ENCODE results near the gene WSB1. TPM values are rescaled to one million over a fixed set of nuclear protein-coding genes. Genes with fewer than 3 reads are reported as not detected.

The WSB1 gene
- total and polyA plus RNA-seq, 10 of the 15 experiments (the other 5 are each of a cell fraction or from before 2014, with no cell fraction given), result 26.6 to 458 (median 101) TPM

DNA sequence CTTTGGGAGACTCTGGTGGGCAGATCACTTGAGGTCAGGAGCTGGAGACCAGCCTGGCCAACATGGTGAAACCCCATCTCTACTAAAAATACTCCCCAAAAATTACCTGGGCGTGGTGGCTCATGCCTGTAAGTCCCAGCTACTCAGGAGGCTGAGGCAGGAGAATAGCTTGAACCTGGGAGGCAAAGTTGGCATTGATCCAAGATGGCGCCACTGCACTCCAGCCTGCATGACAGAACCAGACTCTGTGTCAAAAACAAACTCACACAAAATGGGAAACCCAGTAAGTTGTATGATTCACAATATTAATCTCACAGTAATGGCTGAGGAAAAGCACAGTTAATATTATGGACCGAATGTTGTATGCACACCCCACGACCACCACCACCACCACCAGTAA, 24.3 kb downstream of the WSB1 start:
- TF ChIP-seq SRF (IDR thresholded peaks at IDR 0.05; ENCODE audit: low read depth in 2 of 2, low read length in 2 of 2) (no peak), HDAC6 (IDR thresholded peaks at IDR 0.05; ENCODE audit: unreplicated experiment) (no peak), GATAD2B (conservative IDR thresholded peaks at IDR 0.05; ENCODE audit: low read depth) (no peak), MTA3 (IDR thresholded peaks at IDR 0.05; ENCODE audit: borderline replicate concordance, low read length) (no peak), RELA (IDR thresholded peaks at IDR 0.05; ENCODE audit: borderline replicate concordance, partially characterized antibody) (no peak), FOXK2 (IDR thresholded peaks at IDR 0.05) (no peak), BHLHE40 (IDR thresholded peaks at IDR 0.05; ENCODE audit: borderline replicate concordance in 1 of 2, low read depth in 2 of 2, low read length in 1 of 2) (no peak), RUNX3 (IDR thresholded peaks at IDR 0.05; ENCODE audit: low read length) (no peak), SMAD1 (IDR thresholded peaks at IDR 0.05; ENCODE audit: low read depth, partially characterized antibody) (no peak), ASH2L (IDR thresholded peaks at IDR 0.05; ENCODE audit: borderline replicate concordance, low read depth) (no peak), SMARCA5 (IDR thresholded peaks at IDR 0.05) (no peak), SIX5 (IDR thresholded peaks at IDR 0.05; ENCODE audit: low read depth, low read length, severe bottlenecking) (no peak)
- TF ChIP-seq, protein P1, sequence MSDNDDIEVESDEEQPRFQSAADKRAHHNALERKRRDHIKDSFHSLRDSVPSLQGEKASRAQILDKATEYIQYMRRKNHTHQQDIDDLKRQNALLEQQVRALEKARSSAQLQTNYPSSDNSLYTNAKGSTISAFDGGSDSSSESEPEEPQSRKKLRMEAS (IDR thresholded peaks at IDR 0.05; ENCODE audit: low read depth, low read length), result no peak
- H3K4me3 ChIP-seq, result no peak overlapping the region
- 97% methylated on average over 4 of the region's 4 CpGs for WGBS (ENCODE audit: insufficient coverage, insufficient replicate concordance, low lambda C conversion rate, missing lambda C conversion rate)
- H3K27ac ChIP-seq (ENCODE audit: control insufficient read depth, insufficient read depth), result no peak overlapping the region
- peaks cover 4 to 18% of the 10 kb centered on the region in 2 experiments for H3K36me3 ChIP-seq (ENCODE audit: control insufficient read depth in 2 of 2, insufficient read depth in 2 of 2, low read length in 1 of 2)
- no peaks in the 10 kb centered on the region for H3K79me2 ChIP-seq (ENCODE audit: control insufficient read depth, insufficient read depth, low read length)
- ChIA-PET CTCF (interaction anchor here (1.0 to 1.8 kb wide), 2 partner anchors 23 to 81 kb away, joined by 3 to 7 read pairs; no protein-coding TSS in a partner anchor), SMC1A (ENCODE audit: uncharacterized antibody, unreplicated experiment) (interaction anchor here (1.2 kb wide), 2 partner anchors 23 to 82 kb away, joined by 3 to 4 read pairs; no protein-coding TSS in a partner anchor), RAD21 (ENCODE audit: unreplicated experiment) (interaction anchor here (1.1 kb wide), 2 partner anchors 23 to 77 kb away, joined by 3 read pairs; no protein-coding TSS in a partner anchor), POLR2A (interaction anchor here (1.2 kb wide), 1 partner anchor 10 kb away, joined by 3 read pairs; no protein-coding TSS in a partner anchor)
- ATAC-seq (no peak), DNase-seq (ENCODE audit: low read depth, low spot score) (no peak), FAIRE-seq (no peak)
- intact Hi-C loops (cut with micrococcal nuclease; ENCODE audit: unreplicated experiment) (no loop called here), in situ Hi-C loops (cut with MboI) (no loop called here)
- no peaks in the 10 kb centered on the region for H3K4me1 ChIP-seq (ENCODE audit: control insufficient read depth, insufficient read depth, low read length)
- H3K27me3 ChIP-seq (replicated peaks in 1 of 2; ENCODE audit: control insufficient read depth in 2 of 2, insufficient read depth in 2 of 2, low read length in 1 of 2), result no peaks in the 10 kb centered on the region
- H3K9ac ChIP-seq (ENCODE audit: control insufficient read depth, insufficient read depth, low read length), result no peak overlapping the region
- no peak overlapping the region for H3K4me2 ChIP-seq (ENCODE audit: control insufficient read depth, insufficient read depth)
- no peak overlapping the region for H2AFZ ChIP-seq (ENCODE audit: control insufficient read depth, low read depth, low read length)
- BruUV-seq (replicated peaks), result no TSS peak
- no peaks in the 10 kb centered on the region for H3K9me3 ChIP-seq (replicated peaks; ENCODE audit: control insufficient read depth, insufficient read depth, low read length)
- no peaks in the 10 kb centered on the region for H4K20me1 ChIP-seq (ENCODE audit: control insufficient read depth, insufficient read depth)

Measured in GM12878 (cell line).